HAP-1 (cell line): Measurements from ENCODE around the gene GAST.
"Not testable (repeated sequence)": the region's sequence is repeated elsewhere in the genome, so short reads cannot be mapped to it uniquely, and the experiment has no call there.

Source experiments
- DNase-seq, 2 experiments: peaks; one replicate each; pipeline ENCODE4 v3.0.0-alpha.2; 2016 to 2020; ENCODE audit warnings: low spot score in 2 of 2
- H3K27me3 ChIP-seq: fragments of 250-450 bp; sonication (Bioruptor Pico); 2 replicates; pipeline ENCODE4 v1.5.1; 2020; ENCODE audit warnings: low read depth, mild to moderate bottlenecking, moderate library complexity
- H3K36me3 ChIP-seq: fragments of 250-450 bp; sonication (Bioruptor Pico); replicated peaks from 2 replicates; pipeline ENCODE4 v1.5.1; 2020; ENCODE audit warnings: mild to moderate bottlenecking
- H3K4me1 ChIP-seq: fragments of 250-450 bp; sonication (Bioruptor Pico); 2 replicates; pipeline ENCODE4 v1.5.1; 2020; ENCODE audit warnings: mild to moderate bottlenecking
- H3K4me3 ChIP-seq: fragments of 250-450 bp; sonication (Bioruptor Pico); 2 replicates; pipeline ENCODE4 v1.5.1; 2020; ENCODE audit warnings: mild to moderate bottlenecking, moderate library complexity
- H3K9me3 ChIP-seq: fragments of 250-450 bp; sonication (Bioruptor Pico); 2 replicates; pipeline ENCODE4 v1.5.1; 2020; ENCODE audit warnings: mild to moderate bottlenecking, moderate library complexity
- in situ Hi-C: fragments of 300-500 bp; cut with MboI; formaldehyde crosslinking; loops from 3 replicates; pipeline ENCODE4 v1.14.3; 2020; ENCODE audit warnings: low sequenced_read_pairs, inconsistent platforms, mixed read lengths

The GAST gene

GRCh38 chr17:41678411-41678906 lies 33.7 kb upstream of the GAST start:
- DNase-seq, result no peak
- Histone ChIP-seq H3K36me3 (no peaks in the 10 kb centered on the region), H3K9me3 (peaks cover 4% of the 10 kb centered on the region), H3K27me3 (no peaks in the 10 kb centered on the region; the same call in 1 of the 2 replicates), H3K4me1 (peaks cover 4% of the 10 kb centered on the region; the same call in 1 of the 2 replicates), H3K4me3 (no peak overlapping the region)
- in situ Hi-C loops, result no loop called here

DNA sequence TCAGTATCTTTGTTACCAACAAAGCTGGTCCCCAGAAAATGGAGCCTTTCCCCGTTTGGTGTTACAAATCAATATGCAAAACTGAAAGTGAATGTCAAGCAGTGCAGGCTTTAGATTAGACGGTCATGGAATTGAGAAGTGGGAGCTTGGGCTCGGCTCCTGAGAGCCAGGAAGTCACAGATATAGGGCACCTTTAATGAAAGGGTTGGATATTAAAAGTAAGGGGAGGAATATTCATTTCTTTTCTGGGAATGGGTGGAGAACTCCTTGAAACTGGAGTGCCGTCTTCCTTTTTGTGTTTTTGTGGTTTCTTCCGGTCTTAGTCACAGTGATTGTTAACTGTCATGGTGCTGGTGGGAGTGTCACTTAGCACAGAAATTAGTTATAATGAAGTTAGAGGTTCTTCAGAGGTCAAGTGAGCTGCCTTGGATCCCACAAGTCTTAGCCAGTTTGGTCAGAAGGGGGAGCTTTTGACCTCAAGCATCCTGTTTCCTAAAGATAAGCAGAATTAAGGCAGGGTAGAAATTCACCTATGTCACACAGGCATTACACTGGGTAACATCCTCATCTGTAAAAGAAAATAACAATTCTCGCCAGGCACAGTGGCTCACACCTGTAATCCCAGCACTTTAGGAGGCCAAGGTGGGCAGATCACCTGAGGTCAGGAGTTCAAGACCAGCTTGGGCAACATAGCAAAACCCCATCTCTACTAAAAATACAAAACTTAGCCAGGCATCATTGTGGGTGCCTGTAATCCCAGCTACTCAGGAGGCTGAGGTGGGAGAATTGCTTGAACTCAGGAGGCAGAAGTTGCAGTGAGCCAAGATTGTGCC lies 33.0 kb upstream of the GAST start:
- no peak for DNase-seq
- Histone ChIP-seq H3K4me3 (no peak overlapping the region), H3K9me3 (peaks cover 4% of the 10 kb centered on the region), H3K27me3 (no peaks in the 10 kb centered on the region; the same call in 1 of the 2 replicates), H3K4me1 (peaks cover 4% of the 10 kb centered on the region; the same call in 1 of the 2 replicates), H3K36me3 (no peaks in the 10 kb centered on the region)
- in situ Hi-C loops, result no loop called here

- H3K36me3 ChIP-seq, result no peaks in the 10 kb centered on the region
- no peak overlapping the region for H3K4me3 ChIP-seq
- H3K27me3 ChIP-seq, result no peaks in the 10 kb centered on the region; the same call in 1 of the 2 replicates
- in situ Hi-C loops, result no loop called here
- peaks cover 4% of the 10 kb centered on the region; the same call in 1 of the 2 replicates for H3K4me1 ChIP-seq
- no peak for DNase-seq
- H3K9me3 ChIP-seq, result peaks cover 4% of the 10 kb centered on the region
These were observed 32.2 kb upstream of the GAST start for GRCh38 chr17:41679740-41680425.

- Histone ChIP-seq H3K9me3 (peaks cover 4% of the 10 kb centered on the region), H3K4me1 (peaks cover 4% of the 10 kb centered on the region; the same call in 1 of the 2 replicates), H3K27me3 (no peaks in the 10 kb centered on the region; the same call in 1 of the 2 replicates), H3K36me3 (no peaks in the 10 kb centered on the region), H3K4me3 (no peak overlapping the region)
- in situ Hi-C loops, result no loop called here
- DNase-seq, result no peak
These were observed 31.6 kb upstream of the GAST start for GRCh38 chr17:41680426-41681040.

DNA sequence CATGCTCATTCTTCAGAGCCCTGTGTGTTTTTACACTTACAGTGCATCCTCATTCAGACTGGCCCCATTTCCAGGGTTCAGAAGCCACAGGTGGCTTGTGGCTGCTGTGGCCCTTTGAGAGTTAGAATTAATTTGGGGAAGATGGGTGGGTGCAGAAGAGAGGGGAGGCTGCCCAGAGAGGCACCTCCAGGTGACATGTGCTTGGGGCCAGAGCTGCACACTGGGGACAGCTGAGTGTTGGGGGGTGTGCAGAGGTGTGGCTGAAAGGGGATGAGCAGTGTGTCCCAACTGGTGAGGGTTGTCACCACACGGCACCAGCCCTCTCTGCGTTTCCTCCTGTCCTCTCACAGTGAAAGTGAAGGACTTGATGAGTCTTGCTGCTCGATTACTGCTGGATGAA lies 30.4 kb upstream of the GAST start:
- Histone ChIP-seq H3K4me1 (peaks cover 4% of the 10 kb centered on the region; the same call in 1 of the 2 replicates), H3K9me3 (peaks cover 4% of the 10 kb centered on the region), H3K4me3 (no peak overlapping the region), H3K27me3 (no peaks in the 10 kb centered on the region; the same call in 1 of the 2 replicates), H3K36me3 (no peaks in the 10 kb centered on the region)
- no peak for DNase-seq
- in situ Hi-C loops, result no loop called here

- DNase-seq, result no peak
- in situ Hi-C loops, result no loop called here
- H3K9me3 ChIP-seq, result peaks cover 4% of the 10 kb centered on the region
- H3K36me3 ChIP-seq, result no peaks in the 10 kb centered on the region
- no peaks in the 10 kb centered on the region; the same call in 1 of the 2 replicates for H3K27me3 ChIP-seq
- peaks cover 4% of the 10 kb centered on the region; the same call in 1 of the 2 replicates for H3K4me1 ChIP-seq
- no peak overlapping the region for H3K4me3 ChIP-seq
These were observed 29.5 kb upstream of the GAST start for GRCh38 chr17:41682631-41683030.

GRCh38 chr17:41683441-41684007 lies 28.6 kb upstream of the GAST start:
- Histone ChIP-seq H3K4me1 (peaks cover 9% of the 10 kb centered on the region; the same call in 1 of the 2 replicates), H3K9me3 (peaks cover under 1% of the 10 kb centered on the region), H3K4me3 (no peak overlapping the region), H3K36me3 (no peaks in the 10 kb centered on the region), H3K27me3 (no peaks in the 10 kb centered on the region; the same call in 1 of the 2 replicates)
- in situ Hi-C loops, result no loop called here
- no peak for DNase-seq

DNA sequence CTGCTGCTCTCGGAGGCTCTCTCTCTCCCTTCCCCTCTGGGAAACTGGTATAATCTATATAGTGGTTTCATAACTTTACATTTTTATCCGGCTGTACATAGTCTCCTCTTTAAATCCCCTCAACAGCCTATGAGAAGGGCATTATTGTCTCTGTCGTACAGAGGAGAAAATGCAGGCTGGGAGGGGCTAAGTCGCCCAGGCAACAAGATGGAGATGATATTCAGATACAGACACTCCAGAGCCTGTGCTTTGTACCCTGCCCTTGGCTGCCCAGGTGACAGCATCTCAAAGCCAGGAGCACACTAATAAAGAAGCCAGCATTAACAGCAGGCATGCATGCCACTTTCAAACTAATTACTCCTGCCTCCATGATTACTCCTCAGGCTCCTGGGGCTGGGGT lies 28.1 kb upstream of the GAST start:
- DNase-seq, result no peak
- Histone ChIP-seq H3K4me1 (peaks cover 6% of the 10 kb centered on the region; the same call in 1 of the 2 replicates), H3K27me3 (no peaks in the 10 kb centered on the region; the same call in 1 of the 2 replicates), H3K9me3 (no peaks in the 10 kb centered on the region; the same call in 1 of the 2 replicates), H3K36me3 (peaks cover 3% of the 10 kb centered on the region), H3K4me3 (no peak overlapping the region)
- in situ Hi-C loops, result no loop called here

- DNase-seq, H3K4me1 ChIP-seq, in situ Hi-C loops, H3K4me3 ChIP-seq, H3K9me3 ChIP-seq, H3K27me3 ChIP-seq: not testable (repeated sequence)
- H3K36me3 ChIP-seq, result peaks cover 20% of the 10 kb centered on the region
These were observed 26.4 kb upstream of the GAST start for GRCh38 chr17:41685753-41686152.

DNA sequence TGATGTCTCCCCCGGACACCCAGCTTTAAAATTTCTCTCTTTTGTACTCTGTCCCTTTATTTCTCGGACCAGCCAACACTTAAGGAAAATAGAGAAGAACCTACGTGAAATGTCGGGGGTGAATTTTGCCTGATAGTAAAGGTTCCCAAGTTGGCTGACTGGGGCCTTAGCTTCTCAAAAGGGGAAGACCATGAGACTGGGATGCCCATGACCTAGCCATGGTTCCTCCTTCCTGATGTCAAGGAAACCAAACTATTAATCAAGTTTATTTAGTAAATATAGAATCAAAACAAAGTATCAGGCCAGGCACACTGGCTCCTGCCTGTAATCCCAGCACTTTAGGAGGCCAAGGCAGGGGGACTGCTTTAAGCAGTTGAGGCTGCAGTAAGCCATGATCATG lies 25.9 kb upstream of the GAST start:
- Histone ChIP-seq H3K4me3 (no peak overlapping the region), H3K36me3 (peaks cover 26% of the 10 kb centered on the region), H3K9me3 (no peaks in the 10 kb centered on the region), H3K27me3 (no peaks in the 10 kb centered on the region), H3K4me1 (peaks cover 10% of the 10 kb centered on the region)
- no peak for DNase-seq
- in situ Hi-C loops, result no loop called here

- Histone ChIP-seq H3K4me1 (peaks cover 10% of the 10 kb centered on the region), H3K9me3 (no peaks in the 10 kb centered on the region), H3K36me3 (peaks cover 42% of the 10 kb centered on the region), H3K27me3 (no peaks in the 10 kb centered on the region), H3K4me3 (peak overlapping the region; percentile 100)
- in situ Hi-C loops, result no loop called here
- peak in 1 of 2 experiments; percentile 32 for DNase-seq
These were observed 24.1 kb upstream of the GAST start for GRCh38 chr17:41687828-41688640.

DNA sequence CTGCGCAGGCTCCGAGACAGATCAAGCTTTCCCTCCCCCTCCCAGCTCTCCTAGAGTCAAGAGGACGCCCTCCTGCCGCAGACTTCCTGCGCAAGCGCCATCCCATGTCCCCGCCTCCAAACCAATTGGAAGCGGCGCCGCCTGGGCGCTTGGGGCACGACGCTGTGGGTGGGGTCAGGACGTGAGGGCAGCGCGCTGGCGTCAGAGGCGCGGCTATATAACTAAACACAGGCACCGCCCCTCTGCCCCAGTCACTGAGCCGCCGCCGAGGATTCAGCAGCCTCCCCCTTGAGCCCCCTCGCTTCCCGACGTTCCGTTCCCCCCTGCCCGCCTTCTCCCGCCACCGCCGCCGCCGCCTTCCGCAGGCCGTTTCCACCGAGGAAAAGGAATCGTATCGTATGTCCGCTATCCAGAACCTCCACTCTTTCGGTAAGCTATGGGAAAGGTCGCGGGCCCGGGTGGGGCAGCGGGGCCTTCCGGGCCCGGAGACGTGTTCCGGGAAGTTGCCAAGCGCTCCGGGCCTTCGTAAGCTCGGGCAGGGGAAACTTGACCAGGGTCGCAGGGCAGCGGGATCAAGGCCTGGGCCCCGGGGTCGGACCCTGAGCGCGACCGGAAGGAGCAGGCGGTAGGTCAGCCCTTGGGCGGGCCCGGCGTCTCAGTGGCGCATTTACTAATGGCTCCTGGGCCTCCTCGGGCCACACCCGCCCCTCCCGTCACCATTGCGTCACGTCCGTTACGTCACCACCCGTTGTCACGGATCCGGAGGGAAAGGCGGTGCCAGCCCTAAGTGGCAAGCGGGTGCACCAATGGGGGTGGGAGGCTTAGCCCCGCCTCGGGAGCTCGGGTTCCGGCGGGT lies 23.3 kb upstream of the GAST start, which contains the start of gene EIF1:
Gene EIF1, plus strand, starts transcription at position 245 of the 856 bp plus-strand sequence. Its CDS starts 154 bp downstream, at position 399.
- H3K27me3 ChIP-seq, result no peaks in the 10 kb centered on the region
- peaks cover 10% of the 10 kb centered on the region for H3K4me1 ChIP-seq
- peak within 1 kb of the TSS; percentile 100 for H3K4me3 ChIP-seq
- peak; percentile 99 to 100 for DNase-seq
- H3K9me3 ChIP-seq, result no peaks in the 10 kb centered on the region
- in situ Hi-C loops, result no loop called here
- H3K36me3 ChIP-seq, result peaks cover 46% of the 10 kb centered on the region
